ENCODE measurements around the gene TPM1.

TPM1 gene

DNA sequence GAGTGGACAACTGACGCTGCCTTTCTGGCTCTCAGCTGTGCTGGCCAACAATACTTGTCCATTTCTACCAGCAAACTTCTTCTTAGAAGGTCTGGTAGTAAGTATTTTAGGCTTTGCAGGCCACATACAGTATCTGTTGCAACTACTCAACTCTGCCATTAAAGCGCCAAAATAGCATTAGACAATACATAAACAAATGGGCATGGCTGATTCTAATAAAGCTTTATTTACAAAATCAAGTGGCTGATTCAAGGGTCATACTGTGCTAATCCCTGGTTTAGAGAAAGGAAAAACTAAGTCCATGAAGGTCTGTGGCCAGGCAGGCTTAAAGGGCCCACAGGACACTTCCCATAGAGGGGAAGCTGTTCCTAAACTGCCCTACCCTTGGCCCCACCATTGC lies 26.3 kb upstream of the TPM1 start:
- DNase-seq (ENCODE audit: low read depth, low spot score) = no peak

DNA sequence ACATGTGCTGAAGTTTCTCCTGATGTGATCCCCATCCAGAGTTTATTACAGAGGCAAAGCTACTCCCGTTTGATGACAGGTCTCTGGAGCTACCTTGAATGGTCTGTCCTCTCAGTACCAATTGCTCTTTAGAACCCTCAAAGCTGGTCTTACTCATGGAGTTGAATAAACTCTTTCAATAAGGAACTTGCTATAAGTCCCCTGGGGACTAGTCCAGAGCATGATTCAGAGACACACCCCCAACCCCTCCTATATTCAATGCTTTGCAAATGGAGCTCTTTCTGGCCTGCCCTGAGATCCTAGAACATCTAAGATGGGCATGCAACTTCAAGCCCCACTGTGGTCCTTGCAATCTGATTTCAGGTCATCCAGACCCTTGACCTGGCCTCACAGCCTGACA lies 23.9 kb upstream of the TPM1 start:
- no peak for DNase-seq (ENCODE audit: low read depth, low spot score)

DNA sequence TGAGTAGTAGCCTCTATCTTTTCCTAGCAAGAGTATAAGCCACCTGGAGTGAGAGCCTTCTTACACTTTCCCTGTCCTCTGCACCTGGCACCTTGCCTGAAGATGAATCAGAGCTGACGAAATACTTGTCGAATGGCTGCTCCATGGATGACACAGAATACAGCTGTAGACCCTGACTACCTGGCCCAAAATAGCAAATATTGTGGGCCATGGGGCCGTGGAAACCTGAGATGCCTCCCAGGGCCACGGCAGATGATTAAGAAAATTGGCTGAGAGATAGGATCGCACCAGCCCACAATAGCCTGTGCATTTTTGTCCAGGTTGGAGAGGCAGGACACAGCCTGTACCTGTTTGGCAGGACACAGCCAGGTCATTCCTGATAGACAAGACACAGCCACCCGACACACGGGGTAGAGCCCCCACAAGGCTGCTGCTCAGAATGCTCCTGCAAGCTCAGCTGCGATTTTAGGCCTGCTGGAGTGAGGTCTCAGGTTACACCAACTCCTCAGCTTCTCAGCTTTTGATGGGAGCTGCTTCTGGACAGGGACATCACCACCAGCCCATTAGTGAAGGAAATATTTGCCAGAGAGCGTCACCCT lies 22.9 kb upstream of the TPM1 start:
- DNase-seq (ENCODE audit: low read depth, low spot score) = peak; percentile 85

DNA sequence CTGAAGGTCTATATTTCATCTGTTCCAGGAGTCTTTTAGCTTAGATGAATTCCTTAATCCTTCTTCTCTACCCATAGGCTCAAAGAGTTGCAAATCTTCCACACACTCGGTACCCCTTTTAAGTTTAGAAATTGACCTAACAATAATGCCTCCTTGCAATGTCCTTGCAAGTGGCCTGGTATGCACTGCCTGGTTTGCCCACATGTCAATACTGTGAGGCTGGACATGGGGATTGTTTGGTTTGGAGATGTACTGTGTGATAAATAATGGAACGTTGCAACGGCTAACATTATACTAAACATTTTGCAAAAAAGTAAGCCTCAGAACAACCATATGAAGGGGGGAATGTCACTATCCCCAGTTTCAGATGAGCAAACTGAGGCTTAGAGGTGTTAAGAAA lies 22.4 kb upstream of the TPM1 start:
- DNase-seq (ENCODE audit: low read depth, low spot score) = no peak

DNA sequence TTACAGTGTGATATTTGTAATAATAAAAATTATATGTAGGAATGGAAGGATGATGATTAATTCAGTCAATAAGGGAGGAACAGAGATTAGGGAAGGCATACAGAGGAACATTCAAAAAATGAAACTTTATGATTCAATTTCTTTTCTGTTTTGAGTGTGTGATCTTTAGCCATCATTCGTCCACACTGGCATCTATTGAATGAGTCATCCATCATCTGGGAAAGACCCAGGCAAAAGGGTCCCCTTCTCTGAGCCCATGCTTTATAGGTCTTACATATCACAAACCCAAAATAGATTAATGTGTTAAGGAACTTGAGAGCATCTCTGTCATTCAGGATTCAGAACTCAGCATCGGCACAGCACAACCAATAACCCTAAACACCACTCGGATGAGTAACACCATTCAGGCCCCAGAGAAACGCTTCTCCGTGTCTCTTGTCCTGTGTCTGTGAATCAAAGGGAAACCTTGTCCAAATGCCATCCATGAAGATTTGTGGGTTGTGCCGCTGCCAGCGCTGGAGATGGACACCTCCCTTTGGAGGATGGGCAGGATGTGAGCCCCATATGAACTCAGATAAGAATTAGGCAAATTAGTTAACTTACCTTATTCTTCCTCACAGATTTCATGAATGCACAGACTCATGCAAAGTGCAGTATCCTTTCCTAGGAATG lies 21.7 kb upstream of the TPM1 start:
- no peak for DNase-seq (ENCODE audit: low read depth, low spot score)

DNA sequence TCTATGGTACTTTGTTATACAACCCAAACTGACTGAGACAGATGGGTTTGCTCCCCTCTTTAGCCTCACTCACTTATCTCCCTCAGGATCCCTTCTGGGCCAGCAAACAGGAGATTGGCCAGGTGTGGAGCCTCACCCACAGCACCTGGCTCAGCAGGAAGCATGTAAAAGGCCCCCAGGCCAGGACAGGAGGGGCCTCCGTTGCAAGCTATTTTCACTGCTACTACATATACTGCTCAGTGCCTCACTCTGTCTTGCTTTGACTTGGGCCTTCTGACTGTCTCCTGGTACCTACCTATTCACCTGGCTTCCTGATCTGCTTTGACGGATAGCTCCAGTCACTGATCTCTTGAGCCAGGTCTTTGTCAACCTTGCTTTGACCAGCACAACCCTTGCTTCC lies 20.4 kb upstream of the TPM1 start:
- DNase-seq (ENCODE audit: low read depth, low spot score) = no peak

DNA sequence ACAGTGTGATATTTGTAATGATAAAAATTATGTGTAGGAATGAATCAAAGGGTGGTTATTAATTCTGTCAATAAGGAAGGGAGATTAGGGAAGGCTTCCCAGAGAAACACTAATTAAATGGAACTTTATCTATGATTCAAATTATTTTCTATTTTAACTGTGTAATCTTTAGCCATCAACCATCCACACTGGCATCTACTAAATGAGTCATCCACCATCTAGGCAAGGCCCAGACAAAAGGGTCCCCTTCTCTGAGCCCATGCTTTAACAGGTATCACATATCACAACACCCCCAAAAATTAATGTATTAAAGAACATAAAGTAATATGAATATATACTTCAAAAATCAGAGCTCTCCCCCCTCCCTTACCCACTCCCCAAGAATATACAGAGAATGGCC lies 19.9 kb upstream of the TPM1 start:
- DNase-seq (ENCODE audit: low read depth, low spot score) = no peak

DNA sequence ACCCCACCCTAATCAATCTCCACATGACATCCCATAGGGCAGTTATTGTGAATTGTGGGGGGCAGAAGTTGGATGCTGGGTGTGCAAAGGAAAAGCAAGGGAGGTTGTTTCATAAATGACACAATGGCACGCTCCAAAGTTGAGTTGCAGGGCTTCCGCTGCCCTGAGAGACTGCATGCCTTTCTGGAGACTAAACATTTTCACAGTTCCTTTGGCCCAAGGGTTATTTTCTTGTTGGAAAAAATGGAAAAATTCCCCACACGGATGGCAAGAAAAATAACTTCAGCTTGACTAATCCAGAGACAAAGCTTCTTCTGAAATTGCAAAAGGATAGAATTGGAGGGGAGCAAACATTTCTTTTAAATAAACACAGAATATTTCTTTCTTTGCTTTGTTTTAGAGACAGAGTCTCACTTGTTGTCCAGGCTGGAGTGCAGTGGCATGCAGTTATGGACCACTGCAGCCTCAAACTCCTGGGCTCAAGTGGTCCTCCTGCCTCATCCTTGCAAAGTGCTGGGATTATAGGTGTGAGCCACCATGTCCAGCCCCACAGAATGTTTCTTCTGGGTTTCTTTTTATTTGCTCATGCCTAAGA lies 19.1 kb upstream of the TPM1 start:
- DNase-seq (ENCODE audit: low read depth, low spot score) = no peak

DNA sequence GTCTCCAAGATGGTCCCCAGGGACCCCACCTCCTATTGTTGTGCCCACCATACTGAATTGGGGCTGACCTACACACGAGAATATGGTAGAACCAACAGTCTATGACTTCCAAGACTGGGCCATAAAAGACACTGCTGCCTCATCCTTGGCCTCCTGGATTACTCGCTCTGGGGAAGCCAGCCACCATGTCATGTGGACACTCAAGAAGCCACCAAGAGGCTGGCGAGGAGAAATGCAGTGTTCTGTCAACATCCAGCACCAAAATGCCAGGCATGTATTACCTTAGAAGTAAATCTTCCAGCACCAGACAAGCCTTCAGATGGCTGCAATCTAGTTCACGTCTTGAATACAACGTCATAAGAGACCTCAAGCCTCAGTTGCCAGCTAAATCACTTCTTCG lies 17.1 kb upstream of the TPM1 start:
- DNase-seq (ENCODE audit: low read depth, low spot score) = no peak

DNA sequence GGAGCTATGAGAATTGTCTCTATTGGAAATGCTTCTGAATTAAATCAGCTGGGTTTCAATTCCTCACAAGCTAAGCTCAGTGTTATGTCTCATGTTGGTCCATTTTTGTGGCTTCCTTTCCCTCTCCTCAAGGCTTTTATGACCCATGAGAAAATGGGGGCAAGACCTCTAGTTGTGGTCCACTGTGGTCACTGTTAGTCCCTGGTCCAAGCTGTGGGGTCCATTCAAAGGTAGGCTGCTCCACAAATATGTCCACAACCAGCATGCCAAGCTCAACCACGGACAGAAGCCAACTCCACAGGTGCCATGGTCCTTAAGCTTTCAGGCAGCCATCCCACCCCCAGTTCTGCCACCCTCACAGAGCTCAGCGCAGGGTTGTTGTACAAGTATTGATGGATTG lies 14.9 kb upstream of the TPM1 start:
- DNase-seq (ENCODE audit: low read depth, low spot score) = no peak

DNA sequence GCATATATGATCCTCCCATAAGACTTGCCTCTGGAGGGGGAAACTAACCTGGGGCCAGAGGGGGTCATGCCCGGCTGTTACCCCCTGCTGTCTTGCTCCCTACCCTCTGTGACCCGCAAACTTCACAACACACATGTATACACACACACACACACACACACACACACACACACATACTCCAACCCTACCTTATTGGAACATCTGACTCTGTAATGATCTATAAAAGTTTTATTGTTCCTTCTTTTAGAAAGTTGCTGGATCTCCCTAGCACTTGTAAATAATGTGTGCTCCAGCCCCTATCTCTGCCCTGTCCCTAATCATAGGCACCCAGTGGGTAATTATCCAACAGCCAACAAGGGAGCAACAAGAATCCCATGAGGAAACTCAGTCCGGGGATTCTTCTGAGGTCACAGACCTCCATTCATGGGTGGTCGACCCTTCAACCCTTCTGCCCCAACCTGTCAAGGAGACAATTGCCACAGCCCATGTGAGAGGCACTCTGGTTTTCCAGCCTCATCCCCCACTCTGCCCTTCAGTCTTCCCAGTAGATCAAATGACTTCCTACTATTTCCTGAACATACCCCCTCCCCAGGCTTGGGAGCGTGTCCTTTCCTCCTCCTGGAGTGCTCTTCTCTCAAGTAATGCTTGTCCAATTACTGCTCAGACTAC lies 14.0 kb upstream of the TPM1 start:
- no peak for DNase-seq (ENCODE audit: low read depth, low spot score)

DNA sequence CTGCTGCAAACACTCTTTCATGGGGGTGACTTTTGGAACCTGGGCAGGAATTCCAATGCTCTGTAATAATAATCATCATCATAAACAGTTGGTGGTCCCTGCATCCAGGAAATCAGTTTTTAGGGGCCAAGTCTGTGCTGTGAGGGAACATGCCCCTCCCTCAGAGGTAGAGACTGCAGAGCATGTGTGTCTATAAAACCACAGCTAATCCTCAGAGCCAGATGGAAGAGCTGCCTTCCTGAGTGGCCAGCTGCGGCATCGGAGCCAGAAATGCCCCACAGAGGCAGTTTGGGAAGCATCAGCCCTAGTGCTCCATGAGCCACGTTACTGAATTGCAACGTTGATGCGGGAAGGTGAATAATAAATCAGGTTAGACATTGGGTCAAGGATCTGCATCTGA lies 12.9 kb upstream of the TPM1 start:
- DNase-seq (ENCODE audit: low read depth, low spot score) = no peak

DNA sequence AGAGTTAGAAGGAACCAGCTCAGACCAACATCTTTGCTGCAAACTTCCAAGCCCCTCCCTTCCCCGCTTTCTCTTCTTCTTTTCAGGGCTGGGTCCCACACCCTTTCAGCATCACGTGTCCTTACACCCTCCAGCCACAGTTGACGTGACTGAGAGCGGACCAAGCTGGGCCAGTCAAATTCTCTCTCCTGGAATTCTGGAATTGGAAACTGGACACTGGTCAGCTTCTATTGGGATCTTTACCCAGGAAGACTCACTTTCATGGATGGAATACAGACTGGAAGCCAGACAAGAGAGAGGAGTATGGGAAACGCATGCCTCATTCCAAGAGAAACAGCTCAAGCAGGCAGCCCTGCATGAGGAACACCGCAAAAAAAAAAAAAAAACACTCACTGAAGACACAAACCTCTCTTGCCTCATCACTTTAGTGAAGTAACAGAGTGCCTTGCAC lies 12.4 kb upstream of the TPM1 start:
- no peak for DNase-seq (ENCODE audit: low read depth, low spot score)

DNA sequence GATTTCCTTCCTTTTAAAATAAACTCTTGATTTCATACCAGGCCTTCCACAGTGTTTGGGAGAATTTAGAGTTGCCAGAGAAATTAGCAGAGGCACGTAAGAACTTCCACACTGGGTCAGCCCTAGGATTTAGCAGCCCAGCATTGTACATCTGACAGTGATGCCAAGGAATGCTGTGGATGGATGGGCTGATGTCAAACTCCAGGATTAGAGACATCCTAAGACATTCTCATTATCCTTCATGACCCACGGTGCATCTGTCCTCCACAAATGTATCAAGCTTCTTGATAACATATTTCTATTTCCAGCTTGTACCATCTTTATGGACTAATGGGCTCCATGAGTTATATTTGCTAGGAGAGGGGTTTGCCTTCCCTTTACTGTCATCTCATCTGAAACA lies 8.0 kb upstream of the TPM1 start:
- DNase-seq (ENCODE audit: low read depth, low spot score) = no peak

DNA sequence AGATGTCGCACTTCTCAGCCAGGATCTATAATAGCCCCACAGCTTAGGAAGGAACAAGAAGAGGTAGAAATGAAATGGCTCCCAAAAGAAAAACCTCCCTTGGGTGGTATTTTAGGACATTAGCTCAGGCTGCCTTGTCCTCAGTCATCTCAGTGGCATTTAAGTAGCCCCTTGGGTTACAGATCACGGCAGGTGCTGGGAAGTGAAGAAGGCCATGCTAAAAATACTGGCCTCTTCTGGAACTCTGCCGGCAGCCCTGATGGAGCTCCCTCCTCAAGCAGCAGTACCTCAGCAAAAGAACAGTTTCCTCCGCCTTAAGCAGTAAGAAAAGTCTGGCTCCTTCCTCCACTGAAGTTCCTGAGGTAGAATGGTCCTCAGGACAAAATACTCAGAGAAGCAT lies 7.3 kb upstream of the TPM1 start:
- DNase-seq (ENCODE audit: low read depth, low spot score) = no peak

DNA sequence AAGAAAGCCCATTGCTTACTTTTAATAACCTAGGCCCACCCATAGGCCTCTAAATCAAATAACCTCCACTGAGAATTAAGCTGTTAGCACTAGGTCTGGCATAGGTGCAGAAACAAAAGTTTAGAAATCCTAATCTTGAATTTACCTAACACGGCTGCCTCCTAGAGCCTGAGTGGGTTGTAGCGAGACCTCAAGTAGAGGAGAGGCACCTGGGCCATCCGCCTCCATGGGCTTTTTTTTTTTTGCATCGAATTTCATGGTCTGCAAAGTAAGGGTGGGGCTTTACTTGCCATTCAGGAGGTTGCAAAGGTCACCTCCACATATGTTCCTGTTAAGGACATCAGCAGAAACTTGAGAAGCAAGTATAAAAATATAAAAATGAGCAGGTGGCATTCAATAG lies 6.6 kb upstream of the TPM1 start:
- no peak for DNase-seq (ENCODE audit: low read depth, low spot score)

DNA sequence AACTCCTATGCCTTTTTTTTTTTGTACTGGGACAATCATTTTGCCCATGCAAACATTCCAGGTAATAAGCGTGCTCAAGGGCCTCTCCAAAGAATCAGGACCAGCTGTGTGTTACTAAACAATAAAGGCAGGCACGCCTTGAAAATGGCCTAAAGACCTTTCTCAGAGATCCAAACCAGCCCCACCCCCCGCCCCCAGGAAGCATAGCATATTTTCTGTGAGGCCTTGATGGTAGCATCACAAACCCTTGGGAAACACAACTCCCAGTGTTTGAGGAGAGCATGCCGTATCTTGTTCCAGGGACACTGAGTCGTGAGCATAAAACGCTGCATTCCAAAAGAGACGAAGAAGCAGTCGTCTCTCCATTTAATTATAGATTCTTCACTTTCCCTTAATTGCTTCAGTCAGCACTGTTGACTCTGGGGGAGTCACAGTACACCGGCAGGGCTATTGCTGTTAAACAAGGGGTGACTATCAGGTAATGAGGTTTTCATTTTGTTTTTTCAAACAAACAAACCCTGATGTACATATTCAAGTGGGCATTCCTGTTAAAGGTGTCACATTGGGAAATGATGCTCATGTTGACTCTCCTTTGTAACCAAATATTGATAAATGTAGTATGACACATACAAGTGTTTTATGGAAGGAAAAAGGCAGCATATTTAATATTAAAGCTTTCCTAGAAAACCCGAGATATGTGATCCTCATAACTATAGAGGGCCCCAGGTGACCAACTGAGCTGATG lies 4.4 kb upstream of the TPM1 start:
- DNase-seq (ENCODE audit: low read depth, low spot score) = no peak

DNA sequence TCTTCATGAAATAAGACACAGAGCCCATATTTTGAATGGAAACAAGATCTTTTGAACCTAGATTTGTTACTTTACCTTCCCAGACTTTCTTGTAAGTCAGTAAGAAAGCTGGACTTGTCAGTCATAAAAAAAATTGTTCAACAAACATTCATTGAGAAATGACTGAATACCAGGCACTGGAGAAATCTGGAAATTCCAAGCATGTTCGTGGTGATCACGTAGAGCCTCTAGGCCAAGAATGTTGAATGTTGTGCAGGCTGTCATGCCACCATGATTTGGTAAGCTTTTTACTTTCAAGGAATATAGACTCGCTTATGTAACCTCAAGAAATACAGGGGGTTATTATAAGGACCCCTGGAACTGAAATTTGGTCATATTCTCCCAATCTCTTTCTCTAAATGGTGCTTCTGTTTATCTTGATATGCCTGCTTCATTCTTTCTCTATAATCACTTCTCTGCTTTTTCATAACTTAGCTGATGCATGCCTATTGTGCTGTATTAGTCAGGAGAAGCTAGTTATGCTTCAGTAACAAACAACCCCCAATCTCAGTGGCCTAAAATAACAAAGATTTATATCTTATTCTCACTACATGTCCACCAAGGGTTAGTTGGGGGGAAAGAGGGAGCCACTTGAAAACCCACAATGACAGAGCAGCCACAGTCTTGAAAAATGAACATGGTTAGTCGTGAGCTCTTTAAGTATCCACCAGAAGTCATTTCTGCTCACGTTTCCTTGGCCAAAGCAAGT lies 3.4 kb upstream of the TPM1 start:
- DNase-seq (ENCODE audit: low read depth, low spot score) = no peak

DNA sequence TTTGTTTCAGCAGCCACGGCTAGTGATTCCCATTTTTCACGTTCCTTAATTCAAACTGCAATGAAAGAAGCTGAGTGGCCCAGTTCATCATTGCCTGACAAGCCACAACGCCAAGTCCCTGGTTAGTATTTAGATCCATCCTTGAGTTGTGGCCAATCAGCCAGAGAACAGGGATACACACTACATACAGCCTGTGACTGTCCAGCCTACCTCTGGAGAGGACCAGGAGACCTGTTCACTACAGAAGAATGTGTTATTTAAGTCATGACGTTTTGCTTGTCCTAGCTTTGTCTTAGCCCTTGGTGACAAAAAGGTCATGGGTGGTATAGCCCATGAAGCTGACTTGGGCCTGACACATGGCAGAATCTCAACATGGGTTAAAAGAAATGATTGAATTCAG lies 2.7 kb upstream of the TPM1 start:
- DNase-seq (ENCODE audit: low read depth, low spot score) = no peak

DNA sequence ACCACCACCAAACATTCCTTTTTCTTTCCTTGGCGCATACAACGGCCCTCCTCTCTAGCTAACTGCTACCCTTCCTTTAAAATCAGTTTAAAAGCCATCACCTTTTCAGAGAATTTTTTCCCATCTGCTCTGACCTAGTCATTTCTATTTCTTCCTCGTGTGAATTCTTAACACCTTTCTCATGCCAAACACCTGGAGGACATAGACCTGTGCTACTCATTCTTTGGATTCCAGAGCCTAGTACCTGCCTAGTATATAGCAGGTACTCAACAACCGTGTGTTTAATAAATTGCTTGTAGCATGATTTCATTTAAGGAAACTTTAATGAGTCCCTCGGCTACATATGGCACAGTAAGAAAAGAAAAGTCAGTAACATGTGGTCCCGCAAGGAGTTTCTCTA lies 2.0 kb upstream of the TPM1 start:
- DNase-seq (ENCODE audit: low read depth, low spot score) = no peak

DNA sequence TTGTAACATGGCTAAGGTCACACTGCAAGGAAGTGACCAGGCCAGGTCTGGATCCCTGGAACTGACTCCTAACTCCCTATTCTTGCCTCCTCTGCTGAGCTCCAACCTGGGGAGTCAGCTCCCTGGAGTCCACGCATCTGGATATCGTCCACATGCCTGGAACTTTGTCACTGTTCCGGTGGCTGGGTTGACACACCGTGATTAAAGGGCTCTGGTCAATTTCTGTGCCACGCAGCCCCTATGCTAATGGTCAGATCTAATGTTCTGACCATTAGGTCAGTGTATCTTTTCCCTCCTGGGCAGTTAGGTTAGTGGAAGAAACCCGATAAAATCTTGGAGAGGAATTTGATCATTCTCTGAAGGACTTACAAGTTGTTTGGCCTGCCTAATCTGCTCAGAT lies 1.6 kb upstream of the TPM1 start:
- DNase-seq (ENCODE audit: low read depth, low spot score) = peak; percentile 72
